ENCODE data around the gene SGCE.

Gene SGCE

DNA sequence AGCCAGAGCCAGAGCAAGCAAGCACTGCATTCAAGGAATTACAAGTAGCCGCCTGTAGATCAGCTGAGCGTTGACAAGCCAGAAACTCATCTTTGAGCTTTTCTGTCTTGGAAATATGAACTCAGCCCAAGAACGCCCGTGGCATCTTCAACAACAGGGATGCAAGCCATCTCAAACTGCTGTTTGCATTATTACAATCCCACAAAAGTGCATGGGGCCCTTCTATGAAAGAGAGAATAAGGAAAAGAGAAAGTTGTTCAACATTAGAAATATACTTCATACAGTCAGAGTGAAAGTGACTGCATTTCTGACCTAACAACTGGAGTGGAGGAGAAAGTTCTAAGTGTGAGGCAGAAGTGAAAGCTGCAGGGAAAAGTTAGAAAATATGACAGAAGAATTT, 6.5 kb downstream of the SGCE start:
- peak; percentile 47 for DNase-seq (ENCODE audit: low read depth)
- no peak overlapping the region for H3K4me3 ChIP-seq (ENCODE audit: low read length)
- TF ChIP-seq, protein P1, sequence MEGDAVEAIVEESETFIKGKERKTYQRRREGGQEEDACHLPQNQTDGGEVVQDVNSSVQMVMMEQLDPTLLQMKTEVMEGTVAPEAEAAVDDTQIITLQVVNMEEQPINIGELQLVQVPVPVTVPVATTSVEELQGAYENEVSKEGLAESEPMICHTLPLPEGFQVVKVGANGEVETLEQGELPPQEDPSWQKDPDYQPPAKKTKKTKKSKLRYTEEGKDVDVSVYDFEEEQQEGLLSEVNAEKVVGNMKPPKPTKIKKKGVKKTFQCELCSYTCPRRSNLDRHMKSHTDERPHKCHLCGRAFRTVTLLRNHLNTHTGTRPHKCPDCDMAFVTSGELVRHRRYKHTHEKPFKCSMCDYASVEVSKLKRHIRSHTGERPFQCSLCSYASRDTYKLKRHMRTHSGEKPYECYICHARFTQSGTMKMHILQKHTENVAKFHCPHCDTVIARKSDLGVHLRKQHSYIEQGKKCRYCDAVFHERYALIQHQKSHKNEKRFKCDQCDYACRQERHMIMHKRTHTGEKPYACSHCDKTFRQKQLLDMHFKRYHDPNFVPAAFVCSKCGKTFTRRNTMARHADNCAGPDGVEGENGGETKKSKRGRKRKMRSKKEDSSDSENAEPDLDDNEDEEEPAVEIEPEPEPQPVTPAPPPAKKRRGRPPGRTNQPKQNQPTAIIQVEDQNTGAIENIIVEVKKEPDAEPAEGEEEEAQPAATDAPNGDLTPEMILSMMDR (IDR thresholded peaks at IDR 0.05; ENCODE audit: insufficient read depth, low read depth, low read length, missing control alignments) = no peak

DNA sequence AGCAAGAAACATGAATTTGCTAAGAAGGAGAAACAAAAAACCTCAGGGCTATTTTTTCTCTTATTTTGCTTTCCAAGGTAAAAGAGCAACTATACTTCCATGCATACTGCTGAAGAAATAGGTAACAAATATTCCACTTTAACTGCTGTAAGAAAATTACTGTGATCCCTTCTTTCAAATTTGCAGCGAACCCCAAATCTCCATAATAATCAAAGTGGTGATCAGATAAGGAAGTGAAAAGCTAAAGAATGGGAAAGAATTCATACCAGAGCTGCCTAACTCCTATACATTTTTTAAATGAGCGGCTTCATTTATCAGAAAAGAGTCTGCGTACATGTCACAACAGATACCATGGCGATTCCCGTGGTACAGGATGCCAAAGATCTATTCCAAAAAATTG, 7.2 kb downstream of the SGCE start:
- DNase-seq (ENCODE audit: low read depth) = no peak
- no peak overlapping the region for H3K4me3 ChIP-seq (ENCODE audit: low read length)
- TF ChIP-seq, protein P1 (IDR thresholded peaks at IDR 0.05; ENCODE audit: insufficient read depth, low read depth, low read length, missing control alignments) = no peak

DNA sequence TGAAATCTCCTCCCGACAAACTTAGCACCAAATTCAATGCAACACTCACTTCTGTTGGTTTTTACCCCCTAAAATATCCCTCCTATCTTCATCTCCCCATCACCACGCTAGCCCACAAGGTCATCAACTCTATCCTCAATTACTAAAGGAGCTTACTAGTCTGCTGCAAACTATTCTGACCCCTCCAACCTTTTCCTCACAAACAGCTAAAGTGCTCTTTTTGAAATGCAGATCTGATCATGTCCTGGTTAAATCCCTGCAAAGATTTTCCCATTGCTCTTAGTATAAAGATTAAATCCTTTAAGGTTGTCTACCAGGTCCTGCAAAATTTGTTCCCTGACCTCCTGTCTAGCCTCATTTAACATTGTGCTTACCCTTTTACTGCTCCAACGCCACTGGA, 8.6 kb downstream of the SGCE start:
- TF ChIP-seq, protein P1 (IDR thresholded peaks at IDR 0.05; ENCODE audit: insufficient read depth, low read depth, low read length, missing control alignments) = no peak
- no peak for DNase-seq (ENCODE audit: low read depth)
- H3K4me3 ChIP-seq (ENCODE audit: low read length) = no peak overlapping the region

DNA sequence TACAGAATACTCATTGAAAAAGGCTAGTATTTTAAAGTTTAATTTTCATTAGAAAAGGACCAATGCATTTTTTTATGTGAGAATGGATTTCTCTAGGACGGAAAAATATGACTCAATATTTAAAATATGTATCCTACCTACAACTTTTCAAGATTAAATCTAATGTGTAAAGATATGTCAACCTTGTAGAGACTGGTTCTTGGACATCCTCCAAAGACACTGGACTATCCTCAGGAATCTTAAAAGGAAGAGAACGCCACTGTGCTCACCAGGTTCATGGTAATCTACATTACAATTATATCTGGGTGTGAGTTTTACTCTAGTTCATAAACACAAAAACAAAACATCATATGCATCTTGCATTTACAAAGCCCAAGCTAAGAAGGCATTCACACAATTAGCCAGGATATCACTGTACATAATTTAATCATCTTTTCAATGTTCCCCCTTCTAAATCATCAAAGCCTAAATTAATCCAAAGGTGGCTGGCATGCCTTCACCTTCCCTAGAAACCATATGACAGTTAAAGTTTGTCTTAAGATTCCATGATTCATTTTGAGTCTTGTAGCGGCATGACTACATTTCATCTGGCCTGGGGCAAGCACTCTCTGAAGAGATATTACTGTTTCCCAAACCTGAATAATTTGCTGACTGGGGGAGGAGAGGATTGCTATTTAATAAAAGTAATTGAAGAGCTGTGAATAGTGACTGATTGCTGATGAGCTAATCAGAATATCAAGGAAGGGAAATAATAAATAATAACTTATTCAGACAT, 12.0 kb downstream of the SGCE start:
- H3K4me3 ChIP-seq (ENCODE audit: low read length) = no peak overlapping the region
- TF ChIP-seq, protein P1 (IDR thresholded peaks at IDR 0.05; ENCODE audit: insufficient read depth, low read depth, low read length, missing control alignments) = no peak
- peak; percentile 94 for DNase-seq (ENCODE audit: low read depth)

DNA sequence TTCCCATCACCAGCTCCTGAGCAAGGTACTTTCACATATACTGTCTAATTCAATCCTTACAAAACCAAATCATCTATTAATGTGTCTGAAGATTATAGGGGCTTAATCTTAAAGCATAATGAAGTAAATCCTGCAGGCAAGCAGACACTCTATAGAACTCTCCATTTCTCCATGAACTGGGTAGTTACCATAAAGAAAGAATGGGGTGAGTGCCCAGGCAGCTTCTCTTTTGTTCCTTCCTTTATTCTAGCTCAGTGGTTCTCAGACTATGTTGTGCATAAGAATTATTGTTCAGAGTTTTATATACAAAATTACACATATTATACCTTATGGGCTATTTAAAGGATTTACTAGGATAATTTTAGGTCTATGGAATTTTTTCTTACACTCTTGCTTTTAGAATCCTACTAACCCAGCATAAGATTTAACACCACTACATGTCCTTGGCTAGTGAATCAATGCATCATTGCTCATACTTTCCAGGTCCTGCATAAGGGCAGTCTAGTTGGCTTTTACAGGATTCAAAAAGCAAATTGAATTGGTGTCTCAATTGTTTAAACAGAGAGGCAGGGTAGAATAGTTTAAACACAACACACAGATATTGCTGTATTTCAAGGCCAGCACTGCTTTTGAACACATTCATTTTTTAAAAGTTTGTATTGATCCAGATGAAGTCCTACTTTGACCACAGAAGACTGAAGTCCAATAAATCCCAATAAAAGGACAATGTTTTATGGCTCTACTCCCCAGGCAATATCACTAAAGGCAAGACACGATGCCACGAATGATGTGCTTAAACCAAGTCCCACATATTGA, 12.9 kb downstream of the SGCE start:
- H3K4me3 ChIP-seq (ENCODE audit: low read length) = no peak overlapping the region
- TF ChIP-seq, protein P1 (IDR thresholded peaks at IDR 0.05; ENCODE audit: insufficient read depth, low read depth, low read length, missing control alignments) = no peak
- peak; percentile 38 for DNase-seq (ENCODE audit: low read depth)

DNA sequence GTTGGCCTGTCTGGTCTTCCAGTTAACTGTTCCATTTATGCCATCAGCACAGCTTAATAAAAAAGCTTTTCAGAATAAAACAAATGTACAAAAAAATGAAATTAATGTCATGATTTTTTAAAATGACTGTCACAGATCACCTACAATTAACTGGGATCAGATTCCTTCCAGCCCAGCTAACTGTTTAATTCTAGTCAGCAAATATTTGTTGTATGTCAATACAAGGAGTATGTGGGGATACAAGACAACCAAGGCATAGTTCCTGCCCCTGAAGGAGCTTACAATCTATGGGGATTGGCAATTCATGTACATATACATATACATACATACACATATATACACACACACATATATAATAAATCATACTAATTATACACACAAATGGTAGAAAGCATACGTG, 16.5 kb downstream of the SGCE start:
- H3K4me3 ChIP-seq (ENCODE audit: low read length) = no peak overlapping the region
- TF ChIP-seq, protein P1 (IDR thresholded peaks at IDR 0.05; ENCODE audit: insufficient read depth, low read depth, low read length, missing control alignments) = no peak
- no peak for DNase-seq (ENCODE audit: low read depth)
